Activated naive CD8-positive, alpha-beta T cell treated with anti-CD3 and anti-CD28 coated beads, Interleukin-2, amount 10 ng/mL, durations not matched to agents 7 days and 5 days (primary cell): ENCODE data around the gene MTURN. TPM values are rescaled to one million over a fixed set of nuclear protein-coding genes. Genes with fewer than 3 reads are reported as not detected.

ENCODE experiments used
- ATAC-seq: fragments of 150-1000 bp; cut with Tn5 transposase; one replicate; pipeline ENCODE4 v1.10.0; 2021; ENCODE audit warnings: low read depth, moderate library complexity
- POLR2A ChIA-PET: fragments of 350-600 bp; sonication (Branson Sonifier 250); formaldehyde crosslinking; loops from one replicate; lab custom pipeline; 2021; ENCODE audit warnings: antibody characterized with exemption; lab: Charles Lee
- DNase-seq: peaks from one replicate; pipeline ENCODE4 v3.0.0; 2021
- H3K27ac Mint-ChIP-seq: one replicate; pipeline ENCODE4 v1.8.0; 2022; ENCODE audit warnings: mild to moderate bottlenecking, mixed read lengths
- H3K27me3 Mint-ChIP-seq: one replicate; pipeline ENCODE4 v1.8.0; 2022; ENCODE audit warnings: mild to moderate bottlenecking, moderate library complexity, mixed read lengths
- H3K36me3 Mint-ChIP-seq: one replicate; pipeline ENCODE4 v1.8.0; 2021; ENCODE audit warnings: mild to moderate bottlenecking, mixed read lengths
- H3K4me1 Mint-ChIP-seq: one replicate; pipeline ENCODE4 v1.8.0; 2021; ENCODE audit warnings: mixed read lengths
- H3K4me3 Mint-ChIP-seq: one replicate; pipeline ENCODE4 v1.8.0; 2022; ENCODE audit warnings: mild to moderate bottlenecking, moderate library complexity, mixed read lengths
- H3K9me3 Mint-ChIP-seq: one replicate; pipeline ENCODE4 v1.8.0; 2021; ENCODE audit warnings: mixed read lengths
- total RNA-seq, 2 experiments: library from RNA; stranded (reverse); gene quantifications; one replicate each; pipeline ENCODE4 v1.2.3, GENCODE V29; 2021

Gene MTURN
- total RNA-seq, 2 experiments from 2014 or later: 6.1 to 9.7 TPM

- no peak overlapping the region for H3K27ac Mint-ChIP-seq
- H3K36me3 Mint-ChIP-seq: no peaks in the 10 kb centered on the region
- H3K9me3 Mint-ChIP-seq: no peaks in the 10 kb centered on the region
- ATAC-seq (no peak), DNase-seq (no peak)
- H3K27me3 Mint-ChIP-seq: peaks cover 2% of the 10 kb centered on the region
- H3K4me1 Mint-ChIP-seq: peaks cover 2% of the 10 kb centered on the region
- POLR2A ChIA-PET: interaction anchor here (0.9 kb wide), 1 partner anchor 9 kb away, joined by 4 read pairs; no protein-coding TSS in a partner anchor
- H3K4me3 Mint-ChIP-seq: no peak overlapping the region
Measured at GRCh38 chr7:30169579-30169978, 34.8 kb downstream of the MTURN start.

GRCh38 chr7:30170476-30171205 lies 35.9 kb downstream of the MTURN start:
- Mint-ChIP-seq H3K27me3 (peaks cover 2% of the 10 kb centered on the region), H3K4me1 (no peaks in the 10 kb centered on the region)

GRCh38 chr7:30171766-30172447 lies 37.1 kb downstream of the MTURN start:
- DNase-seq (no peak), ATAC-seq (no peak)
- Mint-ChIP-seq H3K27me3 (peaks cover 2% of the 10 kb centered on the region), H3K27ac (no peak overlapping the region), H3K4me1 (no peaks in the 10 kb centered on the region), H3K9me3 (no peaks in the 10 kb centered on the region), H3K4me3 (no peak overlapping the region), H3K36me3 (no peaks in the 10 kb centered on the region)
- POLR2A ChIA-PET: no interaction called here

More at GRCh38 chr7:30170476-30171205, 35.9 kb downstream of the MTURN start:
- ATAC-seq (no peak), DNase-seq (no peak)
- POLR2A ChIA-PET: interaction anchor here (1.0 kb wide), 1 partner anchor 308 kb away, joined by 3 read pairs; the partner anchor contains the start of gene NOD1
- Mint-ChIP-seq H3K36me3 (no peaks in the 10 kb centered on the region), H3K4me3 (no peak overlapping the region), H3K27ac (no peak overlapping the region), H3K9me3 (no peaks in the 10 kb centered on the region)

DNA sequence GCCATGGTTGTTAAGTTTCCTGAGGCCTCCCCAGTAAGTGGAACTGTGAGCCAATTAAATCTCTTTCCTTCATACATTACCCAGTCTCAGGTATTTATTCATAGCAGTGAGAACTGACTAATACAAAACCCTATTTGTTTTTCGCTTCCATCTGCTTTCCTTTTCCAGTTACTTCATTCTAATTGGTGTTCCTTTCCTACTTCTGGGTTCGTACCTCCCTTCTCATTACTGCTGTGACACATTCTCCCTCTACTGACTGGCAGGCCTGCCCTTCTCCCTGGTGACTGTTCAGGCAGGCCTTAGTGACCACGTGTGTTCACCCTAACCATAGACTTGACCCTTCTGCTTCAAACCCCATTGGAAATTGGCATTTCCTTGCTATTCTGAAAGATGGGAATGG lies 37.7 kb downstream of the MTURN start:
- Mint-ChIP-seq H3K9me3 (no peaks in the 10 kb centered on the region), H3K27ac (no peak overlapping the region), H3K4me1 (no peaks in the 10 kb centered on the region), H3K27me3 (peaks cover 2% of the 10 kb centered on the region), H3K36me3 (no peaks in the 10 kb centered on the region), H3K4me3 (no peak overlapping the region)
- no peak for ATAC-seq
- POLR2A ChIA-PET: no interaction called here
- no peak for DNase-seq

- Mint-ChIP-seq H3K27ac (no peak overlapping the region), H3K4me1 (no peaks in the 10 kb centered on the region), H3K4me3 (no peak overlapping the region), H3K9me3 (no peaks in the 10 kb centered on the region), H3K36me3 (no peaks in the 10 kb centered on the region), H3K27me3 (peaks cover 2% of the 10 kb centered on the region)
- ATAC-seq (no peak), DNase-seq (no peak)
- POLR2A ChIA-PET: no interaction called here
Measured at GRCh38 chr7:30173058-30173897, 38.5 kb downstream of the MTURN start.

- Mint-ChIP-seq H3K27ac (no peak overlapping the region), H3K9me3 (peaks cover 5% of the 10 kb centered on the region), H3K4me1 (peaks cover 7% of the 10 kb centered on the region), H3K36me3 (peaks cover 2% of the 10 kb centered on the region), H3K27me3 (no peaks in the 10 kb centered on the region), H3K4me3 (no peak overlapping the region)
- POLR2A ChIA-PET: no interaction called here
- ATAC-seq (no peak), DNase-seq (no peak)
Measured at GRCh38 chr7:30175180-30175579, 40.4 kb downstream of the MTURN start.

GRCh38 chr7:30175636-30176147 lies 40.9 kb downstream of the MTURN start:
- Mint-ChIP-seq H3K4me3 (no peak overlapping the region), H3K36me3 (peaks cover 2% of the 10 kb centered on the region), H3K4me1 (peaks cover 7% of the 10 kb centered on the region), H3K9me3 (peaks cover 6% of the 10 kb centered on the region), H3K27me3 (no peaks in the 10 kb centered on the region), H3K27ac (no peak overlapping the region)
- POLR2A ChIA-PET: no interaction called here
- DNase-seq: no peak
- no peak for ATAC-seq

GRCh38 chr7:30176463-30177109 lies 41.8 kb downstream of the MTURN start:
- H3K27me3 Mint-ChIP-seq: no peaks in the 10 kb centered on the region
- peaks cover 7% of the 10 kb centered on the region for H3K4me1 Mint-ChIP-seq
- DNase-seq (no peak), ATAC-seq (no peak)
- peaks cover 8% of the 10 kb centered on the region for H3K9me3 Mint-ChIP-seq
- no peak overlapping the region for H3K4me3 Mint-ChIP-seq
- no peak overlapping the region for H3K27ac Mint-ChIP-seq
- POLR2A ChIA-PET: no interaction called here
- peaks cover 2% of the 10 kb centered on the region for H3K36me3 Mint-ChIP-seq

DNA sequence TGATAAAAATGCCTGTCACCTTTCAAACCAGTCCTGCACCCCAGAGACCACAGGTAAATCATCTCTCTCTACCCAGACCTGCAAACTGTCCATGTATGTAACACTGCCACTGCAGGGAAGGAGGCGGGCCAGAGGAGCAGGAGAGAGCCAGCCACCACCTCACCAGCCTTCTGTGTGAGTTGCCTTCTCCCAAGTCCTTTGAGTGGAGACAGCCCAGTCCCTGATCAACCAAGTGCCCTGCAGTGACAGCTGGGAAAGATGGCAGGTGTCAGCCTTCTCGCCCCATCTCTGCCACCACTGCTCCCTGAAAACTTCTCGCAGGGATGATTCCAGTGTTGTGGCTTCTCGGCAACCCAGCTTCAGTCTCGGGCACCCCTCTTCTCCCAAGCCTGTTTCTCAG lies 42.4 kb downstream of the MTURN start:
- Mint-ChIP-seq H3K9me3 (peaks cover 8% of the 10 kb centered on the region), H3K27ac (no peak overlapping the region), H3K4me1 (peaks cover 7% of the 10 kb centered on the region), H3K27me3 (peaks cover 1% of the 10 kb centered on the region), H3K36me3 (peaks cover 2% of the 10 kb centered on the region), H3K4me3 (no peak overlapping the region)
- POLR2A ChIA-PET: no interaction called here
- DNase-seq (no peak), ATAC-seq (no peak)

GRCh38 chr7:30177965-30178364 lies 43.2 kb downstream of the MTURN start:
- Mint-ChIP-seq H3K27ac (no peak overlapping the region), H3K36me3 (peaks cover 2% of the 10 kb centered on the region)

GRCh38 chr7:30178748-30179436 lies 44.1 kb downstream of the MTURN start:
- POLR2A ChIA-PET: interaction anchor here (1.1 to 1.2 kb wide), 2 partner anchors 10 to 144 kb away, joined by 4 read pairs; no protein-coding TSS in a partner anchor
- Mint-ChIP-seq H3K27ac (peak overlapping the region; percentile 69), H3K4me3 (peak overlapping the region; percentile 40), H3K27me3 (peaks cover 2% of the 10 kb centered on the region), H3K9me3 (peaks cover 9% of the 10 kb centered on the region), H3K36me3 (peaks cover 2% of the 10 kb centered on the region), H3K4me1 (peaks cover 7% of the 10 kb centered on the region)
- DNase-seq: no peak
- peak; percentile 86 for ATAC-seq

More at GRCh38 chr7:30177965-30178364, 43.2 kb downstream of the MTURN start:
- DNase-seq: no peak
- Mint-ChIP-seq H3K4me3 (no peak overlapping the region), H3K9me3 (peaks cover 9% of the 10 kb centered on the region), H3K27me3 (peaks cover 2% of the 10 kb centered on the region), H3K4me1 (peaks cover 7% of the 10 kb centered on the region)
- ATAC-seq: no peak
- POLR2A ChIA-PET: interaction anchor here (1.1 to 1.2 kb wide), 2 partner anchors 9 to 145 kb away, joined by 4 read pairs; no protein-coding TSS in a partner anchor

DNA sequence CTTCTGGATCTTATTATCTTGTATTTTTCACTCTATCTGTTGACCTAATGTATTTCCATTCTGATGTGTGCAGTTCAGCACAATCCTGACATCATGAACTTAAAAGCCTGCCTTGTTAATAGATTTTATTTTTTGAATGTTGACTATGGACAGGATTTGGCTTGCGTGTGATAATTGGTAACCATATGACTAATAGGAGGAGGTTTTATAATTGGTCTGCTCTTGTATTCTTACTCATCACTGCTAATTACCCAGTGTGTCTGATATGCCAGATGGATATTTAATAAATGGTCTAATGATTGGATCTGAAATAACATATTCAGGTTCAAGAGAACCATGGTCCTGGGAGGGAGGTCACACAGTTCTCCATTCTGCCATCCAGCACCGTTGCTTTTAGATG lies 45.9 kb downstream of the MTURN start:
- peaks cover 9% of the 10 kb centered on the region for H3K9me3 Mint-ChIP-seq
- H3K4me1 Mint-ChIP-seq: peaks cover 7% of the 10 kb centered on the region
- POLR2A ChIA-PET: no interaction called here
- H3K27ac Mint-ChIP-seq: no peak overlapping the region
- DNase-seq (no peak), ATAC-seq (no peak)
- H3K36me3 Mint-ChIP-seq: peaks cover 2% of the 10 kb centered on the region
- no peak overlapping the region for H3K4me3 Mint-ChIP-seq
- H3K27me3 Mint-ChIP-seq: peaks cover 2% of the 10 kb centered on the region
